PC-9 (cell line): ENCODE results near the gene TRMT112. TPM values are rescaled to one million over a fixed set of nuclear protein-coding genes. Genes with fewer than 3 reads are reported as not detected.
A peak's percentile ranks its signal among the peaks of the same experiment; 100 is the strongest.

Experiments
- BruUV-seq: library from RNA; stranded (reverse); fragments of 400-500 nt; replicated peaks from 2 replicates; lab custom pipeline; 2021; lab: Mats Ljungman, UMichigan
- CTCF ChIA-PET: fragments of 300-600 bp; sonication (Branson Sonifier 250); formaldehyde crosslinking; loops from one replicate; lab custom pipeline; 2022; ENCODE audit warnings: antibody characterized with exemption; lab: Charles Lee
- POLR2A ChIA-PET: fragments of 300-600 bp; sonication (Branson Sonifier 250); formaldehyde crosslinking; loops from one replicate; lab custom pipeline; 2022; ENCODE audit warnings: antibody characterized with exemption; ENCODE audit not compliant: unreplicated experiment; lab: Charles Lee
- DNase-seq, 2 experiments: peaks; one replicate each; pipeline versions ENCODE4 v3.0.0 to v3.0.0-alpha.2; 2015 to 2022; ENCODE audit warnings: mixed read lengths in 1 of 2
- H2AFZ ChIP-seq: fragments of 200-600 bp; sonication (generic); 2 replicates; pipeline ENCODE4 v1.8.1; 2017; ENCODE audit warnings: antibody characterized with exemption
- H3F3A ChIP-seq: fragments of 200-600 bp; sonication (generic); 2 replicates; pipeline ENCODE4 v1.8.1; 2017; ENCODE audit warnings: antibody characterized with exemption, mild to moderate bottlenecking, low read depth; ENCODE audit not compliant: insufficient read depth
- H3K27ac ChIP-seq: fragments of 200-600 bp; sonication (generic); 2 replicates; pipeline ENCODE4 v1.6.1; 2016; ENCODE audit warnings: mixed run types
- H3K27me3 ChIP-seq: fragments of 200-600 bp; sonication (generic); 2 replicates; pipeline ENCODE4 v1.6.1; 2016; ENCODE audit warnings: low read depth, mixed run types; ENCODE audit not compliant: insufficient read depth
- H3K36me3 ChIP-seq: fragments of 200-600 bp; sonication (generic); 2 replicates; pipeline ENCODE4 v1.6.1; 2016; ENCODE audit warnings: low read depth, mixed run types
- H3K4me1 ChIP-seq: fragments of 200-600 bp; sonication (generic); replicated peaks from 2 replicates; pipeline ENCODE4 v1.6.1; 2016; ENCODE audit warnings: mixed run types; ENCODE audit not compliant: insufficient read depth
- H3K4me2 ChIP-seq: fragments of 200-600 bp; sonication (generic); 2 replicates; pipeline ENCODE4 v1.6.1; 2017; ENCODE audit warnings: mixed run types
- H3K4me3 ChIP-seq: fragments of 200-600 bp; sonication (generic); 2 replicates; pipeline ENCODE4 v1.6.1; 2016; ENCODE audit warnings: mixed run types
- H3K79me2 ChIP-seq: fragments of 200-600 bp; sonication (generic); 2 replicates; pipeline ENCODE4 v1.6.1; 2017; ENCODE audit warnings: low read depth, mixed run types
- H3K9me2 ChIP-seq: fragments of 200-600 bp; sonication (generic); 2 replicates; pipeline ENCODE4 v1.8.1; 2017; ENCODE audit warnings: mild to moderate bottlenecking; ENCODE audit not compliant: insufficient read depth
- H3K9me3 ChIP-seq: fragments of 200-600 bp; sonication (generic); 2 replicates; pipeline ENCODE4 v1.8.1; 2016; ENCODE audit warnings: low read depth; ENCODE audit not compliant: insufficient read depth
- H4K20me1 ChIP-seq: fragments of 200-600 bp; sonication (generic); 2 replicates; pipeline ENCODE4 v1.8.1; 2017; ENCODE audit not compliant: insufficient read depth
- CTCF ChIP-seq: fragments of 200-600 bp; sonication (generic); conservative IDR thresholded peaks from 2 replicates; pipeline ENCODE4 v1.6.1; 2017; ENCODE audit warnings: mixed run types, antibody characterized with exemption, mild to moderate bottlenecking, moderate library complexity
- EZH2 ChIP-seq: fragments of 200-600 bp; sonication (generic); IDR thresholded peaks from 2 replicates; pipeline ENCODE4 v1.8.0; 2017; ENCODE audit warnings: antibody characterized with exemption, low read depth
- intact Hi-C: fragments of 100-400 bp; cut with micrococcal nuclease; formaldehyde crosslinking; loops from one replicate; pipeline ENCODE4 v1.10.0; 2022; ENCODE audit not compliant: unreplicated experiment
- total RNA-seq: library from RNA; stranded (reverse); gene quantifications from 2 replicates; pipeline ENCODE4 v1.2.3, GENCODE V29; 2021

Gene TRMT112
- total RNA-seq, 1 experiment from 2014 or later, result 275 TPM

DNA sequence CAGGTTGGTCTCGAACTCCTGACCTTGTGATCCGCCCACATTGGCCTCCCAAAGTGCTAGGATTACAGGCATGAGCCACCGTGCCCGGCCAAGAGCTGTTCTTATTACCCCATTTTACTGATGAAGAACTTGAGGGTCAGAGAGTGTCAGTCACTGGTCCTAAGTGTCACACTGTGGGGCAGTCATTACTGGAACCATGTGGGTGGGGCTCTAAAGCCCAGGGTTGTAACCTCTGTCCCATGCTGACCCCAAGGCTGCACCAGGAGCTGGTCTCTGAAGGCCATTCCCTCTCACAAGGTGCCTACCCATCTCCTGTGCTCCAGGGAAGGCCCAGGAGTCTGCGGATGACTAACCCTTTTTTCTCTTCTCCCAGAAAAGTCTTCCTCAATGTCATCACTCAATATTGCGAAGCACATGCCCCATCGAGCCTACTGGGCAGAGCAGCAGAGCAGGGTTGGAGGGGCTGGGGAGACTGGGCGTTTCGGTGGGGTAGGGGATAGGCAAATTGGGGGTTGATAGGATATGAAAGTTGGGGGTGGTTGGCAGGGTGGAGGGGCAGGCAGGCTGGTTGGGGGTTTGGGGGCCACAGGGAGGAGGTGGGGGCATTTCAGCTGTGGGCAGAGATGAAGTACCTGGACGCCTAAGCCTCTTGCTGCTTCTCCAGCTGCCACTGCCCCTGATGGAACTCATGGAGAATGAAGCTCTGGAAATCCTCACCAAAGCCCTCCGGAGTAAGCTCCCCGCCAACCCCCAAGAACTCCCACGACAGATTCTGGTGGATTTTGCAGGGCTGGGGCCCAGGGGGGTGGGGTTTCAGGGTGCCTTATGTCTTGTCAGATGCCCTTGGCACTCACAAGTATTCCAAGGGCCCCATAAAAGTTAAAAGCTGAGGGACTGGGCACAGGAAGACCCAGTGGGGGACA, 14.0 kb downstream of the TRMT112 start:
- TF ChIP-seq CTCF (no peak), EZH2 (no peak)
- Histone ChIP-seq H4K20me1 (no peaks in the 10 kb centered on the region; the same call in 1 of the 2 replicates), H2AFZ (no peak overlapping the region), H3K4me2 (peak overlapping the region; percentile 77), H3K9me2 (no peaks in the 10 kb centered on the region), H3K4me1 (peaks cover 27% of the 10 kb centered on the region), H3K27me3 (0 out of 2 replicates have a peak, but pooled peaks cover 7% of the 10 kb centered on the region), H3K27ac (no peak overlapping the region), H3K79me2 (peaks cover 21% of the 10 kb centered on the region), H3K36me3 (no peaks in the 10 kb centered on the region), H3K4me3 (no peak overlapping the region; the same call in 1 of the 2 replicates), H3F3A (peaks cover 24% of the 10 kb centered on the region; the same call in 1 of the 2 replicates), H3K9me3 (no peaks in the 10 kb centered on the region)
- CTCF ChIA-PET, result interaction anchor here (0.6 to 1.9 kb wide), 11 partner anchors 14 to 345 kb away, joined by 3 to 22 read pairs (median 6); partner anchors contain the start of genes PPP1R14B, PRDX5 and TRMT112
- POLR2A ChIA-PET, result interaction anchor here (0.5 kb wide), 2 partner anchors 27 to 118 kb away, joined by 7 to 19 read pairs; partner anchors contain the start of gene STIP1
- intact Hi-C loops, result loop anchor here (1.0 to 10.0 kb wide), 6 partner anchors 15 to 469 kb away; partner anchors contain the start of genes COX8A, FKBP2, MARK2 and PRDX5
- peak in 1 of 2 experiments; percentile 34 for DNase-seq
- BruUV-seq, result no TSS peak

DNA sequence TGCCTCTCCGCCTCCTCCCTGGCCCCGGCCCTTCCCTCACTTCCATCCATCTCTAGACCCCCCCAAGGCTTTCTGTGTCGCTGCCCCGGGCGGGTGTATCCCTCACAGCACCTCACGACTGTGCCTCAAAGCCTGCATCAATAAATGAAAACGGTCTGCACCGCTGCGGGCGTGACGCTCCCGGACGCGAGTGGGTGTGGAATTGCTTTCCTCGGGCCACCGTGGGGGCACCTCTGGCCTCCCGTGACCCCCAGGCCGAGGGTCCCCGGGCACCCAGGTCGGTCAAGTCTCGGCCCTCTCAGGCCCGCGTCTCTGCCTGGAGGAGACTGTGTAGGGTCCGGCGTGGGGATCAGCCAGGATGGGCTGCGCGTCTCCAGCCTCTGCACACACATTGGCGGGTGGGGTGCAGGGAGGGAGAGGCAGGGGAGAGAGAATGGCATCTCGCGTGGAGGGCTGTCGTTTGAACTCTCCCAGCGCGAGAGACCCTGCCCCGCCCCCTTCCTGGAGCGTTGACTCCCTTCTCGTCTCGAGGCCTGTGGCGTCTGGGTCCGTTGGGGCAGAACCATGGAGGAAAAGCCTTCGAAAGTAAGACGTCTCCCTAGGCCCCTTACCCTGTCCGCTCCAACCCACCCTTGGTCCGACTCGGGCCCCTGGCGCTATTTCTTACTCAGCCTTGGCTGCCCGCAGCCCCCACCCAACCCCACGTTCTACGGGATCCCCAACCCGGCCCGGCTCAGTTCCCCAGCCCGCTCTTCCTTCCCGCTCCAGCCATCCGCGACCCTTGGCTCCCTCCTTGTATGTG, 17.3 kb downstream of the TRMT112 start, which contains the start of gene CATSPERZ:
CATSPERZ (plus strand) TSS at position 512 of the 802 bp plus-strand sequence; CDS start at position 565, 53 bp downstream.
- H3K36me3 ChIP-seq, result no peaks in the 10 kb centered on the region
- H3K9me2 ChIP-seq, result no peaks in the 10 kb centered on the region
- peak within 1 kb of the TSS; percentile 86 for H3K4me2 ChIP-seq
- ChIA-PET POLR2A (interaction anchor here (0.5 kb wide), 2 partner anchors 361 to 460 kb away, joined by 3 to 10 read pairs; no protein-coding TSS in a partner anchor), CTCF (interaction anchor here (0.5 to 2.3 kb wide), 12 partner anchors 14 to 388 kb away, joined by 3 to 23 read pairs (median 4); partner anchors contain the start of genes FKBP2, PPP1R14B and STIP1)
- H2AFZ ChIP-seq, result peak within 1 kb of the TSS; percentile 83
- no peak for TF ChIP-seq EZH2
- TF ChIP-seq CTCF, result no peak
- 0 out of 2 replicates have a peak, but pooled peaks cover 7% of the 10 kb centered on the region for H3K27me3 ChIP-seq
- BruUV-seq, result no TSS peak
- H4K20me1 ChIP-seq, result no peaks in the 10 kb centered on the region
- peaks cover 24% of the 10 kb centered on the region; the same call in 1 of the 2 replicates for H3F3A ChIP-seq
- peak within 1 kb of the TSS; percentile 54 for H3K4me3 ChIP-seq
- intact Hi-C loops, result loop anchor here (10.0 kb wide), 2 partner anchors 325 to 465 kb away; partner anchors contain the start of genes COX8A and MARK2
- H3K9me3 ChIP-seq, result no peaks in the 10 kb centered on the region
- peaks cover 14% of the 10 kb centered on the region for H3K4me1 ChIP-seq
- H3K27ac ChIP-seq, result no peak within 1 kb of the TSS
- H3K79me2 ChIP-seq, result no peaks in the 10 kb centered on the region
- DNase-seq, result no peak
